ENCODE measurements around the gene NRIP1. TPM values are rescaled to one million over a fixed set of nuclear protein-coding genes. Genes with fewer than 3 reads are reported as not detected.

Gene NRIP1
- total and polyA plus RNA-seq, 4 experiments from 2014 or later = 17.4 to 24.5 (median 22.1) TPM

GRCh38 chr21:15065392-15066122, 757 bp upstream of the NRIP1 start:
- ChIA-PET POLR2A (ENCODE audit: partially characterized antibody) (interaction anchor here (0.6 to 1.8 kb wide), 9 partner anchors 9 to 711 kb away, joined by 3 to 9 read pairs (median 4); partner anchors contain the start of gene HSPA13), CTCF (ENCODE audit: partially characterized antibody) (interaction anchor here (1.3 to 1.5 kb wide), 3 partner anchors 419 to 526 kb away, joined by 3 read pairs; no protein-coding TSS in a partner anchor)
- peak overlapping the region; percentile 89 to 97 (median 96) for H3K4me3 Mint-ChIP-seq

GRCh38 chr21:15063814-15064575, 805 bp downstream of the NRIP1 start:
- Histone ChIP-seq H3K4me1 (ENCODE audit: insufficient read depth, low read length) (peaks cover 34% of the 10 kb centered on the region), H3K4me3 (ENCODE audit: low read length in 2 of 2) (peak overlapping the region; percentile 0 to 47), H3K9me3 (ENCODE audit: control insufficient read depth in 1 of 2, low read length in 2 of 2) (no peaks in the 10 kb centered on the region), H3K27me3 (ENCODE audit: insufficient read depth, low read length) (no peaks in the 10 kb centered on the region), H3K27ac (ENCODE audit: low read depth, low read length) (peak overlapping the region; percentile 48), H3K36me3 (ENCODE audit: insufficient read depth, low read length) (no peaks in the 10 kb centered on the region)
- Mint-ChIP-seq H3K36me3 (peaks cover 0 to 15% of the 10 kb centered on the region in 2 donors), H3K9me3 (no peaks in the 10 kb centered on the region), H3K4me3 (peak overlapping the region; percentile 80 to 89 (median 84)), H3K4me1 (peaks cover 22 to 57% (median 39%) of the 10 kb centered on the region in 4 donors), H3K27me3 (peaks cover 0 to 15% of the 10 kb centered on the region in 2 donors), H3K27ac (peak overlapping the region; percentile 14 to 91 (median 77))
- intact Hi-C loops (cut with micrococcal nuclease) = loop anchor here (1.0 to 10.0 kb wide), 7 partner anchors 57 to 763 kb away; no protein-coding TSS in a partner anchor
- peak in 3 of 5 donors; percentile 5 to 33 (median 11) for DNase-seq
- ChIA-PET POLR2A (ENCODE audit: partially characterized antibody) (interaction anchor here (1.4 kb wide), 1 partner anchor 8 kb away, joined by 8 read pairs; no protein-coding TSS in a partner anchor), CTCF (ENCODE audit: partially characterized antibody) (no interaction called here)

More at GRCh38 chr21:15065392-15066122, 757 bp upstream of the NRIP1 start:
- Histone ChIP-seq H3K4me3 (ENCODE audit: low read length in 2 of 2) (peak overlapping the region; percentile 66 to 72), H3K27ac (ENCODE audit: low read depth, low read length) (peak overlapping the region; percentile 68), H3K9me3 (ENCODE audit: control insufficient read depth in 1 of 2, low read length in 2 of 2) (no peaks in the 10 kb centered on the region), H3K27me3 (ENCODE audit: insufficient read depth, low read length) (no peaks in the 10 kb centered on the region), H3K4me1 (ENCODE audit: insufficient read depth, low read length) (peaks cover 21% of the 10 kb centered on the region), H3K36me3 (ENCODE audit: insufficient read depth, low read length) (no peaks in the 10 kb centered on the region)
- no peaks in the 10 kb centered on the region for H3K9me3 Mint-ChIP-seq
- peaks cover 0 to 15% of the 10 kb centered on the region in 2 donors for H3K36me3 Mint-ChIP-seq
- intact Hi-C loops (cut with micrococcal nuclease) = loop anchor here (1.0 to 10.0 kb wide), 3 partner anchors 449 to 682 kb away; partner anchors contain the start of genes HSPA13 and SAMSN1
- peaks cover 0 to 18% of the 10 kb centered on the region in 2 donors for H3K27me3 Mint-ChIP-seq
- peak overlapping the region; percentile 95 to 99 (median 97) for H3K27ac Mint-ChIP-seq
- peak; percentile 67 to 87 (median 76) for DNase-seq
- peaks cover 22 to 48% (median 34%) of the 10 kb centered on the region in 4 donors for H3K4me1 Mint-ChIP-seq

- CTCF ChIA-PET (ENCODE audit: partially characterized antibody) = no interaction called here
Observed at GRCh38 chr21:15063081-15063813, 1.6 kb downstream of the NRIP1 start.

GRCh38 chr21:15062606-15062965, 2.2 kb downstream of the NRIP1 start:
- Histone ChIP-seq H3K4me1 (ENCODE audit: insufficient read depth, low read length) (peaks cover 44% of the 10 kb centered on the region), H3K27me3 (ENCODE audit: insufficient read depth, low read length) (no peaks in the 10 kb centered on the region), H3K27ac (ENCODE audit: low read depth, low read length) (no peak overlapping the region), H3K9me3 (ENCODE audit: control insufficient read depth in 1 of 2, low read length in 2 of 2) (no peaks in the 10 kb centered on the region), H3K36me3 (ENCODE audit: insufficient read depth, low read length) (no peaks in the 10 kb centered on the region), H3K4me3 (ENCODE audit: low read length in 2 of 2) (no peak overlapping the region)
- peaks cover 27 to 69% (median 46%) of the 10 kb centered on the region in 4 donors for H3K4me1 Mint-ChIP-seq
- no peaks in the 10 kb centered on the region for H3K9me3 Mint-ChIP-seq
- H3K27me3 Mint-ChIP-seq = peaks cover 0 to 12% of the 10 kb centered on the region in 2 donors
- CTCF ChIA-PET (ENCODE audit: partially characterized antibody) = interaction anchor here (0.6 to 1.7 kb wide), 2 partner anchors 420 to 491 kb away, joined by 3 to 4 read pairs; no protein-coding TSS in a partner anchor
- H3K36me3 Mint-ChIP-seq = peaks cover 0 to 15% of the 10 kb centered on the region in 2 donors
- peak in 3 of 5 donors; percentile 10 to 29 (median 15) for DNase-seq
- intact Hi-C loops (cut with micrococcal nuclease) = loop anchor here (1.0 to 10.0 kb wide), 7 partner anchors 55 to 765 kb away; no protein-coding TSS in a partner anchor
- POLR2A ChIA-PET (ENCODE audit: partially characterized antibody) = no interaction called here
- peak overlapping the region; percentile 80 to 89 (median 84) for H3K4me3 Mint-ChIP-seq
- peak overlapping the region in 4 of 7 donors; percentile 14 to 91 (median 62) for H3K27ac Mint-ChIP-seq

More at GRCh38 chr21:15063081-15063813, 1.6 kb downstream of the NRIP1 start:
- peaks cover 0 to 15% of the 10 kb centered on the region in 2 donors for H3K36me3 Mint-ChIP-seq
- Histone ChIP-seq H3K27ac (ENCODE audit: low read depth, low read length) (peak overlapping the region; percentile 48), H3K4me3 (ENCODE audit: low read length in 2 of 2) (peak overlapping the region; percentile 0 to 47), H3K36me3 (ENCODE audit: insufficient read depth, low read length) (no peaks in the 10 kb centered on the region), H3K4me1 (ENCODE audit: insufficient read depth, low read length) (peaks cover 39% of the 10 kb centered on the region), H3K9me3 (ENCODE audit: control insufficient read depth in 1 of 2, low read length in 2 of 2) (no peaks in the 10 kb centered on the region), H3K27me3 (ENCODE audit: insufficient read depth, low read length) (no peaks in the 10 kb centered on the region)
- POLR2A ChIA-PET (ENCODE audit: partially characterized antibody) = no interaction called here
- peak in 4 of 5 donors; percentile 7 to 33 (median 12) for DNase-seq
- H3K4me3 Mint-ChIP-seq = peak overlapping the region; percentile 80 to 89 (median 84)
- peaks cover 0 to 13% of the 10 kb centered on the region in 2 donors for H3K27me3 Mint-ChIP-seq
- H3K4me1 Mint-ChIP-seq = peaks cover 27 to 65% (median 44%) of the 10 kb centered on the region in 4 donors
- peak overlapping the region; percentile 14 to 91 (median 77) for H3K27ac Mint-ChIP-seq
- no peaks in the 10 kb centered on the region for H3K9me3 Mint-ChIP-seq
- intact Hi-C loops (cut with micrococcal nuclease) = loop anchor here (1.0 to 10.0 kb wide), 7 partner anchors 56 to 764 kb away; no protein-coding TSS in a partner anchor

- Mint-ChIP-seq H3K27me3 (peaks cover 0 to 12% of the 10 kb centered on the region in 2 donors), H3K36me3 (peaks cover 0 to 15% of the 10 kb centered on the region in 2 donors), H3K9me3 (no peaks in the 10 kb centered on the region), H3K27ac (peak overlapping the region in 2 of 7 donors; percentile 77 to 91), H3K4me1 (peaks cover 27 to 72% (median 48%) of the 10 kb centered on the region in 4 donors), H3K4me3 (peak overlapping the region in 4 of 8 donors; percentile 81 to 89 (median 86))
- POLR2A ChIA-PET (ENCODE audit: partially characterized antibody) = no interaction called here
- H3K4me3 ChIP-seq (ENCODE audit: low read length in 2 of 2) = no peak overlapping the region
- peaks cover 50% of the 10 kb centered on the region for H3K4me1 ChIP-seq (ENCODE audit: insufficient read depth, low read length)
- CTCF ChIA-PET (ENCODE audit: partially characterized antibody) = interaction anchor here (0.6 to 1.7 kb wide), 2 partner anchors 421 to 491 kb away, joined by 3 to 4 read pairs; no protein-coding TSS in a partner anchor
- H3K27ac ChIP-seq (ENCODE audit: low read depth, low read length) = no peak overlapping the region
- no peaks in the 10 kb centered on the region for H3K9me3 ChIP-seq (ENCODE audit: control insufficient read depth in 1 of 2, low read length in 2 of 2)
- H3K27me3 ChIP-seq (ENCODE audit: insufficient read depth, low read length) = no peaks in the 10 kb centered on the region
- no peaks in the 10 kb centered on the region for H3K36me3 ChIP-seq (ENCODE audit: insufficient read depth, low read length)
- no peak for DNase-seq
- intact Hi-C loops (cut with micrococcal nuclease) = loop anchor here (1.0 to 10.0 kb wide), 7 partner anchors 55 to 765 kb away; no protein-coding TSS in a partner anchor
Observed at GRCh38 chr21:15061747-15062605, 2.8 kb downstream of the NRIP1 start.
